GM12892 (cell line): ENCODE data around the gene FUT3.
"Not testable (repeated sequence)": the region's sequence is repeated elsewhere in the genome, so short reads cannot be mapped to it uniquely, and the experiment has no call there.

Experiments
- POLR2A ChIP-seq: IDR thresholded peaks from 2 replicates; pipeline ENCODE4 v1.6.1; 2011; ENCODE audit warnings: low read depth, low read length, control low read depth
- POLR2AphosphoS5 ChIP-seq: IDR thresholded peaks from 2 replicates; pipeline ENCODE4 v1.6.1; 2011; ENCODE audit warnings: low read depth, low read length, control low read depth

DNA sequence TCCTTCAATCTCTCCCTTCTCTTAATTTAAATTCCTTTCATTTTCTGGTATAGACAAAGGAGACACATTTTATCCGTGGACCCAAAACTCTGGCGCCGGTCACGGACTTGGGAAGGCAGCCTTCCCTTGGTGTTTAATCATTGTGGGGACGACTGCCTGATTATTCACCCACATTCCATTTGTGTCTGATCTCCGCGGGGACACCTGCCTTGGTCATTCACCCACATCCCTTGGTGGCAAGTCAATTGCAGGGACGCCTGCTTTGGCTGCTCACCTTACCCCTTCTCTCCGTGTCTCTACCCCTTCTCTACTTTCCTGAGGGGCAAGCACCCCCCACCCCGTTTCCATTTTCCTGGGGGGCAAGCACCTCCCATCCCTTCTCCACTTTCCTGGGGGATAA, 3.4 kb downstream of the FUT3 start:
- TF ChIP-seq POLR2A, POLR2AphosphoS5: not testable (repeated sequence)
